GM23338 (cell line): ENCODE results near the gene IL19. TPM values are rescaled to one million over a fixed set of nuclear protein-coding genes. Genes with fewer than 3 reads are reported as not detected.

Source experiments
- ATAC-seq: fragments of 200-7000 bp; cut with Tn5 transposase; 3 replicates; pipeline ENCODE4 v1.9.1; 2020
- DNase-seq: peaks from one replicate; pipeline ENCODE4 v3.0.0-alpha.2; 2015; ENCODE audit warnings: low spot score
- H2AFZ ChIP-seq: fragments of 200-600 bp; sonication (generic); 2 replicates; pipeline ENCODE4 v1.8.0; 2016; ENCODE audit warnings: antibody characterized with exemption, mild to moderate bottlenecking, moderate library complexity
- H3F3A ChIP-seq: fragments of 200-600 bp; sonication (generic); replicated peaks from 2 replicates; pipeline ENCODE4 v1.8.0; 2017; ENCODE audit warnings: antibody characterized with exemption, mixed run types, low read depth
- H3K27ac ChIP-seq: fragments of 200-600 bp; sonication (generic); 2 replicates; pipeline ENCODE4 v1.6.1; 2016; ENCODE audit warnings: low read depth
- H3K27me3 ChIP-seq: fragments of 200-600 bp; sonication (generic); 2 replicates; pipeline ENCODE4 v1.8.0; 2016; ENCODE audit warnings: mild to moderate bottlenecking, mixed run types, moderate library complexity; ENCODE audit not compliant: insufficient read depth
- H3K36me3 ChIP-seq: fragments of 200-600 bp; sonication (generic); 2 replicates; pipeline ENCODE4 v1.8.0; 2016; ENCODE audit warnings: mild to moderate bottlenecking; ENCODE audit not compliant: insufficient read depth
- H3K4me1 ChIP-seq: fragments of 200-600 bp; sonication (generic); 2 replicates; pipeline ENCODE4 v1.8.0; 2016; ENCODE audit warnings: mild to moderate bottlenecking, moderate library complexity; ENCODE audit not compliant: insufficient read depth
- H3K4me2 ChIP-seq: fragments of 200-600 bp; sonication (generic); 2 replicates; pipeline ENCODE4 v1.7.1; 2017; ENCODE audit warnings: mixed run types
- H3K4me3 ChIP-seq: fragments of 200-600 bp; sonication (generic); 2 replicates; pipeline ENCODE4 v1.6.1; 2016; ENCODE audit warnings: mixed run types
- H3K79me2 ChIP-seq: fragments of 200-600 bp; sonication (generic); replicated peaks from 2 replicates; pipeline ENCODE4 v1.8.0; 2017; ENCODE audit warnings: mild to moderate bottlenecking; ENCODE audit not compliant: insufficient read depth
- H3K9me2 ChIP-seq: fragments of 200-600 bp; sonication (generic); 2 replicates; pipeline ENCODE4 v1.8.0; 2017; ENCODE audit not compliant: insufficient read depth
- H4K20me1 ChIP-seq: fragments of 200-600 bp; sonication (generic); replicated peaks from 2 replicates; pipeline ENCODE4 v1.8.0; 2017; ENCODE audit warnings: mild to moderate bottlenecking; ENCODE audit not compliant: insufficient read depth
- H3K27ac Mint-ChIP-seq: 2 replicates; pipeline ENCODE4 v1.8.0; 2020; ENCODE audit warnings: inconsistent platforms, mild to moderate bottlenecking, moderate library complexity, mixed read lengths
- H3K27me3 Mint-ChIP-seq: 3 replicates; pipeline ENCODE4 v1.8.0; 2022; ENCODE audit warnings: low read depth, mild to moderate bottlenecking, moderate library complexity, mixed read lengths, inconsistent platforms; ENCODE audit not compliant: insufficient read depth, poor library complexity
- H3K36me3 Mint-ChIP-seq: 3 replicates; pipeline ENCODE4 v1.8.0; 2021; ENCODE audit warnings: low read depth, mild to moderate bottlenecking, inconsistent platforms, moderate library complexity, mixed read lengths
- H3K4me1 Mint-ChIP-seq: 3 replicates; pipeline ENCODE4 v1.8.0; 2020; ENCODE audit warnings: mild to moderate bottlenecking, inconsistent platforms, mixed read lengths
- H3K4me3 Mint-ChIP-seq: 3 replicates; pipeline ENCODE4 v1.8.0; 2021; ENCODE audit warnings: moderate library complexity, mild to moderate bottlenecking, inconsistent platforms, mixed read lengths
- H3K9me3 Mint-ChIP-seq: 3 replicates; pipeline ENCODE4 v1.8.0; 2020; ENCODE audit warnings: moderate library complexity, mild to moderate bottlenecking, inconsistent platforms, mixed read lengths
- CREB1 ChIP-seq: fragments of 250-450 bp; sonication (Bioruptor Pico); IDR thresholded peaks from 2 replicates; pipeline ENCODE4 v1.5.0; 2020; ENCODE audit warnings: low read depth, mild to moderate bottlenecking, moderate library complexity
- EZH2 ChIP-seq: fragments of 200-600 bp; sonication (generic); IDR thresholded peaks from one replicate; pipeline ENCODE4 v1.8.0; 2017; ENCODE audit warnings: antibody characterized with exemption, mild to moderate bottlenecking, low read depth; ENCODE audit not compliant: unreplicated experiment
- EZH2phosphoT487 ChIP-seq: fragments of 200-600 bp; sonication (generic); IDR thresholded peaks from one replicate; pipeline ENCODE4 v1.8.1; 2018; ENCODE audit warnings: antibody characterized with exemption; ENCODE audit not compliant: unreplicated experiment
- JUNB ChIP-seq: IDR thresholded peaks from one replicate; pipeline ENCODE4 v1.6.1; 2016; ENCODE audit warnings: antibody characterized with exemption; ENCODE audit not compliant: unreplicated experiment
- NANOG ChIP-seq: IDR thresholded peaks from 2 replicates; pipeline ENCODE4 v1.6.1; 2016; ENCODE audit warnings: antibody characterized with exemption, borderline replicate concordance
- POLR2AphosphoS5 ChIP-seq: IDR thresholded peaks from 2 replicates; pipeline ENCODE4 v1.6.1; 2016; ENCODE audit warnings: antibody characterized with exemption, low read depth
- STAT1 ChIP-seq: IDR thresholded peaks from one replicate; pipeline ENCODE4 v1.6.1; 2016; ENCODE audit warnings: antibody characterized with exemption; ENCODE audit not compliant: unreplicated experiment
- ZNF114 ChIP-seq: fragments of 250-450 bp; sonication (Bioruptor Pico); IDR thresholded peaks from 2 replicates; pipeline ENCODE4 v1.5.0; 2020; ENCODE audit warnings: mild to moderate bottlenecking, moderate library complexity
- ZNF331 ChIP-seq: fragments of 250-450 bp; sonication (Bioruptor Pico); IDR thresholded peaks from 2 replicates; pipeline ENCODE4 v1.5.0; 2020; ENCODE audit warnings: low read depth, mild to moderate bottlenecking, moderate library complexity
- polyA plus RNA-seq: library from polyadenylated mRNA; unstranded; fragments of >200 nt; fragmentation: Nextera tagmentation; extraction: Ambion mirVana; gene quantifications from 2 replicates; pipeline ENCODE4 v1.2.1, GENCODE V29; 2016
- total RNA-seq: library from RNA; depleted of rRNA; stranded (reverse); fragments of >200 nt; shearing (Covaris generic); gene quantifications from 2 replicates; pipeline ENCODE4 v1.2.3, GENCODE V29; 2014
- TF ChIP-seq, protein P1 (sequence below), 2 experiments: fragments of 200-600 bp in 1 of 2; sonication (generic) in 1 of 2; conservative IDR thresholded peaks; 2 replicates each; pipeline versions ENCODE4 v1.5.1 to v1.6.1; 2016 to 2017; ENCODE audit warnings: antibody characterized with exemption in 2 of 2, low read depth in 2 of 2, mild to moderate bottlenecking in 2 of 2, moderate library complexity in 1 of 2
- TF ChIP-seq, protein P2 (sequence below): IDR thresholded peaks from 2 replicates; pipeline ENCODE4 v1.6.1; 2016; ENCODE audit warnings: antibody characterized with exemption
- TF ChIP-seq, protein P3 (sequence below): fragments of 250-450 bp; sonication (Bioruptor Pico); IDR thresholded peaks from 2 replicates; pipeline ENCODE4 v1.5.0; 2020; ENCODE audit warnings: mild to moderate bottlenecking, moderate library complexity
- TF ChIP-seq, protein P4 (sequence below): IDR thresholded peaks from one replicate; pipeline ENCODE4 v1.6.1; 2018; ENCODE audit warnings: antibody characterized with exemption; ENCODE audit not compliant: unreplicated experiment

Gene IL19
- total and polyA plus RNA-seq, 2 experiments from 2014 or later = not detected

DNA sequence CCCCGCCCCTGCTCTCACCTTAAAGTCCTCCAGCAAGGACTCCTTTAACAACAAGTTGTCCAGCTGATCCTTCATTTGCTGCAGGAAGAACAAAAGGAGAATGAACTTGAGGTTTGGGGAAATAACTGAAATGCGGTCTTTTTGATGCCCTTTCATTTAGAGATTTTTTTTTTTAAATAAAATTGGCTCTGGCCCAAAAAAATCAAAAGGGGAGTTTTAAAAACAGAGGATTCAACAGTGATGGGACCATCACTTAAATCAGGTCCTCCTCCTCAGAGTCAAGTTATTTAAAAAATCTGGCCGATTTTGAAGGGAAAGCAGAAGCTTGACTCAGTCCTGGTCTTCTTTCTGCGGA, 742 bp downstream of the IL19 start:
- no peaks in the 10 kb centered on the region for H4K20me1 ChIP-seq
- no peaks in the 10 kb centered on the region; the same call in 1 of the 2 replicates for H3K9me2 ChIP-seq
- H3K4me2 ChIP-seq = no peak overlapping the region
- no peaks in the 10 kb centered on the region for H3K36me3 ChIP-seq
- Mint-ChIP-seq H3K27me3 (peaks cover 10% of the 10 kb centered on the region), H3K9me3 (no peaks in the 10 kb centered on the region), H3K27ac (no peak overlapping the region), H3K4me1 (peaks cover 30% of the 10 kb centered on the region), H3K36me3 (no peaks in the 10 kb centered on the region), H3K4me3 (no peak overlapping the region)
- ATAC-seq = no peak
- H2AFZ ChIP-seq = peak overlapping the region; percentile 43; the same call in 1 of the 2 replicates
- no peaks in the 10 kb centered on the region for H3K79me2 ChIP-seq
- peaks cover 16% of the 10 kb centered on the region; the same call in 1 of the 2 replicates for H3K4me1 ChIP-seq
- no peaks in the 10 kb centered on the region for H3F3A ChIP-seq
- no peak overlapping the region for H3K27ac ChIP-seq
- TF ChIP-seq ZNF331 (no peak), CREB1 (no peak), ZNF114 (CRISPR knock-in tag) (no peak), EZH2 (no peak), EZH2phosphoT487 (no peak), JUNB (no peak), NANOG (no peak), POLR2AphosphoS5 (no peak), STAT1 (no peak)
- TF ChIP-seq, protein P1, sequence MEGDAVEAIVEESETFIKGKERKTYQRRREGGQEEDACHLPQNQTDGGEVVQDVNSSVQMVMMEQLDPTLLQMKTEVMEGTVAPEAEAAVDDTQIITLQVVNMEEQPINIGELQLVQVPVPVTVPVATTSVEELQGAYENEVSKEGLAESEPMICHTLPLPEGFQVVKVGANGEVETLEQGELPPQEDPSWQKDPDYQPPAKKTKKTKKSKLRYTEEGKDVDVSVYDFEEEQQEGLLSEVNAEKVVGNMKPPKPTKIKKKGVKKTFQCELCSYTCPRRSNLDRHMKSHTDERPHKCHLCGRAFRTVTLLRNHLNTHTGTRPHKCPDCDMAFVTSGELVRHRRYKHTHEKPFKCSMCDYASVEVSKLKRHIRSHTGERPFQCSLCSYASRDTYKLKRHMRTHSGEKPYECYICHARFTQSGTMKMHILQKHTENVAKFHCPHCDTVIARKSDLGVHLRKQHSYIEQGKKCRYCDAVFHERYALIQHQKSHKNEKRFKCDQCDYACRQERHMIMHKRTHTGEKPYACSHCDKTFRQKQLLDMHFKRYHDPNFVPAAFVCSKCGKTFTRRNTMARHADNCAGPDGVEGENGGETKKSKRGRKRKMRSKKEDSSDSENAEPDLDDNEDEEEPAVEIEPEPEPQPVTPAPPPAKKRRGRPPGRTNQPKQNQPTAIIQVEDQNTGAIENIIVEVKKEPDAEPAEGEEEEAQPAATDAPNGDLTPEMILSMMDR (conservative IDR thresholded peaks at IDR 0.05; ENCODE audit: low read depth in 2 of 2) = no peak
- TF ChIP-seq, protein P2, sequence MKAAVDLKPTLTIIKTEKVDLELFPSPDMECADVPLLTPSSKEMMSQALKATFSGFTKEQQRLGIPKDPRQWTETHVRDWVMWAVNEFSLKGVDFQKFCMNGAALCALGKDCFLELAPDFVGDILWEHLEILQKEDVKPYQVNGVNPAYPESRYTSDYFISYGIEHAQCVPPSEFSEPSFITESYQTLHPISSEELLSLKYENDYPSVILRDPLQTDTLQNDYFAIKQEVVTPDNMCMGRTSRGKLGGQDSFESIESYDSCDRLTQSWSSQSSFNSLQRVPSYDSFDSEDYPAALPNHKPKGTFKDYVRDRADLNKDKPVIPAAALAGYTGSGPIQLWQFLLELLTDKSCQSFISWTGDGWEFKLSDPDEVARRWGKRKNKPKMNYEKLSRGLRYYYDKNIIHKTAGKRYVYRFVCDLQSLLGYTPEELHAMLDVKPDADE = no peak
- TF ChIP-seq, protein P3, sequence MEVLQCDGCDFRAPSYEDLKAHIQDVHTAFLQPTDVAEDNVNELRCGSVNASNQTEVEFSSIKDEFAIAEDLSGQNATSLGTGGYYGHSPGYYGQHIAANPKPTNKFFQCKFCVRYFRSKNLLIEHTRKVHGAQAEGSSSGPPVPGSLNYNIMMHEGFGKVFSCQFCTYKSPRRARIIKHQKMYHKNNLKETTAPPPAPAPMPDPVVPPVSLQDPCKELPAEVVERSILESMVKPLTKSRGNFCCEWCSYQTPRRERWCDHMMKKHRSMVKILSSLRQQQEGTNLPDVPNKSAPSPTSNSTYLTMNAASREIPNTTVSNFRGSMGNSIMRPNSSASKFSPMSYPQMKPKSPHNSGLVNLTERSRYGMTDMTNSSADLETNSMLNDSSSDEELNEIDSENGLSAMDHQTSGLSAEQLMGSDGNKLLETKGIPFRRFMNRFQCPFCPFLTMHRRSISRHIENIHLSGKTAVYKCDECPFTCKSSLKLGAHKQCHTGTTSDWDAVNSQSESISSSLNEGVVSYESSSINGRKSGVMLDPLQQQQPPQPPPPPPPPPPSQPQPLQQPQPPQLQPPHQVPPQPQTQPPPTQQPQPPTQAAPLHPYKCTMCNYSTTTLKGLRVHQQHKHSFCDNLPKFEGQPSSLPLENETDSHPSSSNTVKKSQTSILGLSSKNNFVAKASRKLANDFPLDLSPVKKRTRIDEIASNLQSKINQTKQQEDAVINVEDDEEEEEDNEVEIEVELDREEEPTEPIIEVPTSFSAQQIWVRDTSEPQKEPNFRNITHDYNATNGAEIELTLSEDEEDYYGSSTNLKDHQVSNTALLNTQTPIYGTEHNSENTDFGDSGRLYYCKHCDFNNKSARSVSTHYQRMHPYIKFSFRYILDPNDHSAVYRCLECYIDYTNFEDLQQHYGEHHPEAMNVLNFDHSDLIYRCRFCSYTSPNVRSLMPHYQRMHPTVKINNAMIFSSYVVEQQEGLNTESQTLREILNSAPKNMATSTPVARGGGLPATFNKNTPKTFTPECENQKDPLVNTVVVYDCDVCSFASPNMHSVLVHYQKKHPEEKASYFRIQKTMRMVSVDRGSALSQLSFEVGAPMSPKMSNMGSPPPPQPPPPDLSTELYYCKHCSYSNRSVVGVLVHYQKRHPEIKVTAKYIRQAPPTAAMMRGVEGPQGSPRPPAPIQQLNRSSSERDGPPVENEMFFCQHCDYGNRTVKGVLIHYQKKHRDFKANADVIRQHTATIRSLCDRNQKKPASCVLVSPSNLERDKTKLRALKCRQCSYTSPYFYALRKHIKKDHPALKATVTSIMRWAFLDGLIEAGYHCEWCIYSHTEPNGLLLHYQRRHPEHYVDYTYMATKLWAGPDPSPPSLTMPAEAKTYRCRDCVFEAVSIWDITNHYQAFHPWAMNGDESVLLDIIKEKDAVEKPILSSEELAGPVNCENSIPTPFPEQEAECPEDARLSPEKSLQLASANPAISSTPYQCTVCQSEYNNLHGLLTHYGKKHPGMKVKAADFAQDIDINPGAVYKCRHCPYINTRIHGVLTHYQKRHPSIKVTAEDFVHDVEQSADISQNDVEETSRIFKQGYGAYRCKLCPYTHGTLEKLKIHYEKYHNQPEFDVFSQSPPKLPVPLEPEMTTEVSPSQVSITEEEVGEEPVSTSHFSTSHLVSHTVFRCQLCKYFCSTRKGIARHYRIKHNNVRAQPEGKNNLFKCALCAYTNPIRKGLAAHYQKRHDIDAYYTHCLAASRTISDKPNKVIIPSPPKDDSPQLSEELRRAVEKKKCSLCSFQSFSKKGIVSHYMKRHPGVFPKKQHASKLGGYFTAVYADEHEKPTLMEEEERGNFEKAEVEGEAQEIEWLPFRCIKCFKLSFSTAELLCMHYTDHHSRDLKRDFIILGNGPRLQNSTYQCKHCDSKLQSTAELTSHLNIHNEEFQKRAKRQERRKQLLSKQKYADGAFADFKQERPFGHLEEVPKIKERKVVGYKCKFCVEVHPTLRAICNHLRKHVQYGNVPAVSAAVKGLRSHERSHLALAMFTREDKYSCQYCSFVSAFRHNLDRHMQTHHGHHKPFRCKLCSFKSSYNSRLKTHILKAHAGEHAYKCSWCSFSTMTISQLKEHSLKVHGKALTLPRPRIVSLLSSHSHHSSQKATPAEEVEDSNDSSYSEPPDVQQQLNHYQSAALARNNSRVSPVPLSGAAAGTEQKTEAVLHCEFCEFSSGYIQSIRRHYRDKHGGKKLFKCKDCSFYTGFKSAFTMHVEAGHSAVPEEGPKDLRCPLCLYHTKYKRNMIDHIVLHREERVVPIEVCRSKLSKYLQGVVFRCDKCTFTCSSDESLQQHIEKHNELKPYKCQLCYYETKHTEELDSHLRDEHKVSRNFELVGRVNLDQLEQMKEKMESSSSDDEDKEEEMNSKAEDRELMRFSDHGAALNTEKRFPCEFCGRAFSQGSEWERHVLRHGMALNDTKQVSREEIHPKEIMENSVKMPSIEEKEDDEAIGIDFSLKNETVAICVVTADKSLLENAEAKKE (CRISPR knock-in tag) = no peak
- TF ChIP-seq, protein P4, sequence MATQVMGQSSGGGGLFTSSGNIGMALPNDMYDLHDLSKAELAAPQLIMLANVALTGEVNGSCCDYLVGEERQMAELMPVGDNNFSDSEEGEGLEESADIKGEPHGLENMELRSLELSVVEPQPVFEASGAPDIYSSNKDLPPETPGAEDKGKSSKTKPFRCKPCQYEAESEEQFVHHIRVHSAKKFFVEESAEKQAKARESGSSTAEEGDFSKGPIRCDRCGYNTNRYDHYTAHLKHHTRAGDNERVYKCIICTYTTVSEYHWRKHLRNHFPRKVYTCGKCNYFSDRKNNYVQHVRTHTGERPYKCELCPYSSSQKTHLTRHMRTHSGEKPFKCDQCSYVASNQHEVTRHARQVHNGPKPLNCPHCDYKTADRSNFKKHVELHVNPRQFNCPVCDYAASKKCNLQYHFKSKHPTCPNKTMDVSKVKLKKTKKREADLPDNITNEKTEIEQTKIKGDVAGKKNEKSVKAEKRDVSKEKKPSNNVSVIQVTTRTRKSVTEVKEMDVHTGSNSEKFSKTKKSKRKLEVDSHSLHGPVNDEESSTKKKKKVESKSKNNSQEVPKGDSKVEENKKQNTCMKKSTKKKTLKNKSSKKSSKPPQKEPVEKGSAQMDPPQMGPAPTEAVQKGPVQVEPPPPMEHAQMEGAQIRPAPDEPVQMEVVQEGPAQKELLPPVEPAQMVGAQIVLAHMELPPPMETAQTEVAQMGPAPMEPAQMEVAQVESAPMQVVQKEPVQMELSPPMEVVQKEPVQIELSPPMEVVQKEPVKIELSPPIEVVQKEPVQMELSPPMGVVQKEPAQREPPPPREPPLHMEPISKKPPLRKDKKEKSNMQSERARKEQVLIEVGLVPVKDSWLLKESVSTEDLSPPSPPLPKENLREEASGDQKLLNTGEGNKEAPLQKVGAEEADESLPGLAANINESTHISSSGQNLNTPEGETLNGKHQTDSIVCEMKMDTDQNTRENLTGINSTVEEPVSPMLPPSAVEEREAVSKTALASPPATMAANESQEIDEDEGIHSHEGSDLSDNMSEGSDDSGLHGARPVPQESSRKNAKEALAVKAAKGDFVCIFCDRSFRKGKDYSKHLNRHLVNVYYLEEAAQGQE = no peak
- no peak for DNase-seq
- H3K27me3 ChIP-seq = no peaks in the 10 kb centered on the region
- no peak overlapping the region for H3K4me3 ChIP-seq
